ENCODE measurements around the gene RTEL1. TPM values are rescaled to one million over a fixed set of nuclear protein-coding genes. Genes with fewer than 3 reads are reported as not detected.

Gene RTEL1
- total and polyA plus RNA-seq, 3 donors from 2014 or later = 34.2 to 84.6 (median 56.8) TPM

DNA sequence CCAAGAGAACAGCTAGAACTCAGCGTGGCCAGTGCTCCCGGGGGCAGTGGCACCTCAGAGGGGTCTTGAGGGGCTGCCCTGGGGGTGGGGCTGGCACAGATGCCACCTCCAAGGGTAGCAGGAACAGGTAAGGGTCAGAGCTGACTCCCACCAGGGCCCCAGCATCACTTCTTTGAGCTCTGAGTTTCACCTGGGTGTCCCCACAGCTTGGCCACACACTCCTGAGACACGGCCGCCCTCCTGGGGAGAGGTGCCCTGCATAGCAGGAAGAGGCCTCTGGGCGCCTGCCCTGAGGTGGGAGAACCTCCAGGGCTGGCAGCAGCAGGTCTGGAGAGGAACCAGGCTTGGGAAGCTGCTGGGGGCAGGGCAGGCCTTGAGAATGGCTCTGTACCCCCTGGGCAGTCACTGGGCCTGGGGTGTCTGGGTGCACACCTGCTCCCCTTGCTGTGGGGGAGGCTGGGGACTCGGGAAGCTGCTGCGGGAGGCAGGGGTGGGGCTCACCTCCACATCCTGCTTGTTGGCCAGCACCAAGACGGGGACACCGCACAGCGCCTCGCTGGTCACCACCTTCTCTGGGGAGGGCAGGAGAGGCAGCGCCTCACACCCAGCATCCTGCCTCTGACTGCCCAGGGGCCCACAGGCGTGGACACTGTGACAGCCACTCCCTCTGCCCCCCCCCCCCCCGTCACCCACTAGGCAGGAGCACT lies 43.4 kb downstream of the RTEL1 start:
- WGBS, 2 donors = 85% methylated on average over 11 of the region's 14 CpGs; no CpG with 5 or more reads in 1 of the 2 donors
- no peaks in the 10 kb centered on the region for H3K9me3 ChIP-seq
- H3K36me3 ChIP-seq (ENCODE audit: low read depth, missing control alignments) = no peaks in the 10 kb centered on the region
- H3K27me3 ChIP-seq = no peaks in the 10 kb centered on the region
- no peak for TF ChIP-seq POLR2A (IDR thresholded peaks at IDR 0.05)
- TF ChIP-seq CTCF (IDR thresholded peaks at IDR 0.05) = no peak
- H3K4me3 ChIP-seq = no peak overlapping the region
- intact Hi-C loops (cut with DNase I; ENCODE audit: low total_unique reads) = no loop called here
- no peak overlapping the region for H3K27ac ChIP-seq
- H3K4me1 ChIP-seq = peaks cover 24% of the 10 kb centered on the region
- DNase-seq = no peak

DNA sequence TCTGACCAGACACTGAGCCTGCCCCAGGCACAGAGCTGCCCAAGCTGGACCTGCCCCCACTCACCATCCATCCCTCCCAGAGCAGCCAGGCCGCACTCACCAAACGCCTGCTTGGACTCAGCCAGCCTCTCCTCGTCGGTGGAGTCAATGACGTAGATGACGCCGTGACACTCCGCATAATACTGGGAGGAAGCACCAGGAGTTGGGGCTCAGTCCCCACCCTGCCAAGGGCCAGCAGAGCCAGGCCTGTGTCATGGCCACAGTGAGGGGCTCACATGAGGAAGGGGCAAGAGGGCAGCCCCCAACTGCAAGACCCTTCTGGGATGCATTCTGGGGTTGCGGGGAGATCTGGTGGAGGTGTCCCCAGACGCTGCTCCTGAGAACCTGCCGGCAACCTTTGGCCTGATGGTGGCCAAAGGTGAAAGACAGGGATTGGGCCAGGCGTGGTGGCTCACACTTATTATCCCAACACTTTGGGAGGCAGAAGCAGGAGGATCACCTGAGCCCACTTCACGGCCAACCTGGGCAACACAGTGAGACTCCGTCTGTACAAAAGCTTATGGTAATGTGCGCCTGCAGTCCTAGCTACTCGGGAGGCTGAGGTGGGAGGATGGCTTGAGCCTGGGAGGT lies 44.0 kb downstream of the RTEL1 start:
- DNase-seq = no peak
- no peak for TF ChIP-seq POLR2A (IDR thresholded peaks at IDR 0.05)
- TF ChIP-seq CTCF (IDR thresholded peaks at IDR 0.05) = no peak
- Histone ChIP-seq H3K36me3 (ENCODE audit: low read depth, missing control alignments) (no peaks in the 10 kb centered on the region), H3K4me3 (no peak overlapping the region), H3K4me1 (peaks cover 29% of the 10 kb centered on the region), H3K27me3 (no peaks in the 10 kb centered on the region), H3K27ac (no peak overlapping the region), H3K9me3 (no peaks in the 10 kb centered on the region)
- WGBS, 2 donors = 92 to 97% methylated on average over 6 to 16 of the region's 16 CpGs
- intact Hi-C loops (cut with DNase I; ENCODE audit: low total_unique reads) = no loop called here

- intact Hi-C loops (cut with DNase I; ENCODE audit: low total_unique reads) = no loop called here
- peaks cover 29% of the 10 kb centered on the region for H3K4me1 ChIP-seq
- 70 to 74% methylated on average over 5 to 13 of the region's 13 CpGs for WGBS, 2 donors
- H3K36me3 ChIP-seq (ENCODE audit: low read depth, missing control alignments) = no peaks in the 10 kb centered on the region
- no peak for DNase-seq
- H3K27ac ChIP-seq = no peak overlapping the region
- TF ChIP-seq CTCF (IDR thresholded peaks at IDR 0.05) = no peak
- TF ChIP-seq POLR2A (IDR thresholded peaks at IDR 0.05) = no peak
- no peak overlapping the region for H3K4me3 ChIP-seq
- no peaks in the 10 kb centered on the region for H3K27me3 ChIP-seq
- H3K9me3 ChIP-seq = no peaks in the 10 kb centered on the region
Observed at GRCh38 chr20:63702751-63703470, 44.8 kb downstream of the RTEL1 start.

DNA sequence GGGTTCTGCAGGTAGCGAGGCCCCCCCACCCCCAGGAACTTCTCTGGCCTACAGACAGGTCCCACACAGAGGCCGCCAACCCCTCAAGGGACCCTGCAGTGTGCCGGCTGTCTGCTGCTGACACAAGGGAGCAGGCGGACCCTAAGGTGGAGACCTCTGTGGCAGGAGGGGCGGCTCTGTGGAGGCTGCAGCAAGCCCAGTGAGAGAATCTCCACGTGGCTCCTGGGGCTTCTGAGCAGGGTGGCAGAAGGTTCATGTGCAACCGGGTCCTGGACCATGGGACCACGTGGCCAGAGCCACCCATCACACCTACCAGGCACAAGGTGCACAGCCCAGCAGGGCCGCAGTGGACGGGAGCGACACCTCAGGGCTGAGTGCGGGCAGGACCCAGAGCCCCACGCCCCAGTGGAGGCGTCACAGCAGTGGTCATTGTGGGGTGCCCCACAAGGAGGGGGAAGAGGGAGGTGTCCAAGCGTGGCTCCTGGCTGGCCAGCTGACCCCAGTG lies 45.4 kb downstream of the RTEL1 start:
- no peak for DNase-seq
- Histone ChIP-seq H3K27ac (no peak overlapping the region), H3K4me1 (peaks cover 29% of the 10 kb centered on the region), H3K36me3 (ENCODE audit: low read depth, missing control alignments) (no peaks in the 10 kb centered on the region), H3K27me3 (no peaks in the 10 kb centered on the region), H3K9me3 (no peaks in the 10 kb centered on the region), H3K4me3 (no peak overlapping the region)
- TF ChIP-seq POLR2A (IDR thresholded peaks at IDR 0.05) = no peak
- TF ChIP-seq CTCF (IDR thresholded peaks at IDR 0.05) = no peak
- 90 to 100% methylated on average over 2 to 15 of the region's 15 CpGs for WGBS, 2 donors
- intact Hi-C loops (cut with DNase I; ENCODE audit: low total_unique reads) = no loop called here

Data from testis (tissue), 3 donors.